HCT116 (cell line): ENCODE measurements around the gene ZNF787. TPM values are rescaled to one million over a fixed set of nuclear protein-coding genes. Genes with fewer than 3 reads are reported as not detected.

Experiments used
- ATAC-seq: fragments of 200-7000 bp; cut with Tn5 transposase; 2 replicates; pipeline ENCODE4 v1.9.1; 2020; ENCODE audit warnings: mild to moderate bottlenecking, moderate library complexity
- BruUV-seq: library from RNA; stranded (reverse); fragments of 400-500 nt; replicated peaks from 2 replicates; lab custom pipeline; 2021; lab: Mats Ljungman, UMichigan
- CTCF ChIA-PET: fragments of 300-600 bp; sonication (Branson Sonifier 250); formaldehyde crosslinking; loops from one replicate; lab custom pipeline; 2021; ENCODE audit warnings: antibody characterized with exemption; lab: Charles Lee
- POLR2A ChIA-PET: fragments of 300-600, 350-600 bp; sonication (Branson Sonifier 250); formaldehyde crosslinking; loops from one replicate; lab custom pipeline; 2021; ENCODE audit warnings: antibody characterized with exemption; lab: Charles Lee
- RAD21 ChIA-PET, 2 experiments: fragments of 300-600 bp; sonication (Branson Sonifier 250); formaldehyde crosslinking; loops; one replicate each; lab custom pipeline; 2023; ENCODE audit warnings: low total read pairs in 2 of 2; ENCODE audit not compliant: uncharacterized antibody in 2 of 2, unreplicated experiment in 2 of 2, low non-redundant PET in 1 of 2; lab: Charles Lee
- DNase-seq: peaks from one replicate; pipeline ENCODE4 v3.0.0-alpha.2; 2010; ENCODE audit warnings: low read depth, low spot score
- H2AFZ ChIP-seq: fragments of 200-600 bp; shearing (Covaris generic), sonication (generic); 2 replicates; pipeline ENCODE4 v1.6.1; 2017; ENCODE audit warnings: low read depth, mixed run types, mixed read lengths, antibody characterized with exemption, low read length; ENCODE audit not compliant: poor library complexity, severe bottlenecking
- H3K27ac ChIP-seq: 2 replicates; pipeline ENCODE4 v1.5.1; 2012; ENCODE audit warnings: low read depth, low read length
- H3K27me3 ChIP-seq: fragments of 200-600 bp; sonication (generic); 2 replicates; pipeline ENCODE4 v1.6.1; 2016; ENCODE audit warnings: mixed run types, low read length, mixed read lengths; ENCODE audit not compliant: insufficient read depth
- H3K36me3 ChIP-seq, 2 experiments: fragments of 200-500 bp in 1 of 2; fragments of 200-600 bp in 1 of 2; sonication (Bioruptor generic) in 1 of 2; sonication (generic) in 1 of 2; 2 replicates each; pipeline versions ENCODE4 v1.5.1 to v1.6.1; 2014 to 2016; ENCODE audit warnings: low read length in 2 of 2, inconsistent platforms in 1 of 2, mixed read lengths in 1 of 2, mixed run types in 1 of 2; ENCODE audit not compliant: insufficient read depth in 2 of 2, control insufficient read depth in 1 of 2
- H3K4me1 ChIP-seq, 2 experiments: fragments of 200-600 bp in 1 of 2; sonication (generic) in 1 of 2; 2 replicates each; pipeline versions ENCODE4 v1.5.1 to v1.6.1; 2012 to 2017; ENCODE audit warnings: low read length in 2 of 2, inconsistent platforms in 1 of 2, mild to moderate bottlenecking in 1 of 2, mixed read lengths in 1 of 2, mixed run types in 1 of 2, moderate library complexity in 1 of 2; ENCODE audit not compliant: insufficient read depth in 2 of 2, control insufficient read depth in 1 of 2
- H3K4me2 ChIP-seq: fragments of 200-600 bp; sonication (generic); 2 replicates; pipeline ENCODE4 v1.6.1; 2017; ENCODE audit warnings: mixed run types, low read length, mixed read lengths
- H3K4me3 ChIP-seq, 2 experiments: fragments of 200-600 bp in 1 of 2; sonication (generic) in 1 of 2; replicated peaks in 1 of 2; 2 replicates each; pipeline ENCODE4 v1.5.1; 2011 to 2016; ENCODE audit warnings: low read length in 2 of 2, control low read depth in 1 of 2, low read depth in 1 of 2, mild to moderate bottlenecking in 1 of 2, mixed read lengths in 1 of 2, mixed run types in 1 of 2
- H3K79me2 ChIP-seq: fragments of 200-600 bp; sonication (generic); 2 replicates; pipeline ENCODE4 v1.6.1; 2017; ENCODE audit warnings: mild to moderate bottlenecking, mixed run types, low read length, moderate library complexity, mixed read lengths; ENCODE audit not compliant: insufficient read depth
- H3K9ac ChIP-seq: fragments of 200-600 bp; sonication (generic); 2 replicates; pipeline ENCODE4 v1.6.1; 2016; ENCODE audit warnings: low read length, mixed read lengths
- H3K9me2 ChIP-seq: fragments of 200-600 bp; sonication (generic), shearing (Covaris generic); 2 replicates; pipeline ENCODE4 v1.6.1; 2017; ENCODE audit warnings: mixed run types, mild to moderate bottlenecking, moderate library complexity; ENCODE audit not compliant: insufficient read depth
- H3K9me3 ChIP-seq, 2 experiments: fragments of 200-500 bp in 1 of 2; fragments of 200-600 bp in 1 of 2; sonication (Bioruptor generic) in 1 of 2; sonication (generic) in 1 of 2; 2 replicates each; pipeline ENCODE4 v1.6.1; 2014 to 2017; ENCODE audit warnings: low read length in 2 of 2, mixed read lengths in 2 of 2, inconsistent platforms in 1 of 2, low read depth in 1 of 2, mild to moderate bottlenecking in 1 of 2, mixed run types in 1 of 2, moderate library complexity in 1 of 2; ENCODE audit not compliant: control insufficient read depth in 1 of 2, insufficient read depth in 1 of 2
- H4K20me1 ChIP-seq: fragments of 200-600 bp; sonication (generic), shearing (Covaris generic); 2 replicates; pipeline ENCODE4 v1.6.1; 2017; ENCODE audit warnings: mixed run types, mild to moderate bottlenecking, moderate library complexity; ENCODE audit not compliant: insufficient read depth
- CEBPB ChIP-seq: IDR thresholded peaks from 2 replicates; pipeline ENCODE4 v1.6.1; 2012; ENCODE audit warnings: low read depth
- CTCF ChIP-seq, 3 experiments: fragments of 200-600 bp in 1 of 3; sonication (generic) in 1 of 3; IDR thresholded peaks in 2 of 3; conservative IDR thresholded peaks in 1 of 3; 2 replicates each; pipeline ENCODE4 v1.5.1; 2012 to 2017; ENCODE audit warnings: low read depth in 2 of 3, low read length in 2 of 3, antibody characterized with exemption in 1 of 3, borderline replicate concordance in 1 of 3, control low read depth in 1 of 3, mild to moderate bottlenecking in 1 of 3, mixed read lengths in 1 of 3, mixed run types in 1 of 3, moderate library complexity in 1 of 3; ENCODE audit not compliant: insufficient read depth in 1 of 3
- EGR1 ChIP-seq: IDR thresholded peaks from 2 replicates; pipeline ENCODE4 v1.6.1; 2012; ENCODE audit warnings: low read depth
- POLR2AphosphoS5 ChIP-seq: IDR thresholded peaks from 2 replicates; pipeline ENCODE4 v1.6.1; 2011; ENCODE audit warnings: mild to moderate bottlenecking, low read depth, low read length, moderate library complexity
- REST ChIP-seq: IDR thresholded peaks from 2 replicates; pipeline ENCODE4 v1.6.1; 2012; ENCODE audit warnings: low read depth
- SRF ChIP-seq: IDR thresholded peaks from 2 replicates; pipeline ENCODE4 v1.6.1; 2012; ENCODE audit warnings: low read depth
- TCF7L2 ChIP-seq: IDR thresholded peaks from 2 replicates; pipeline ENCODE4 v1.7.0; 2011; ENCODE audit warnings: borderline replicate concordance, inconsistent platforms; ENCODE audit not compliant: insufficient read depth, insufficient read length; ENCODE audit errors: extremely low read depth
- YY1 ChIP-seq: IDR thresholded peaks from 2 replicates; pipeline ENCODE4 v1.6.1; 2011; ENCODE audit warnings: low read length, low read depth, moderate library complexity, mild to moderate bottlenecking; ENCODE audit not compliant: insufficient replicate concordance; ENCODE audit errors: extremely low read depth
- ZBTB33 ChIP-seq: IDR thresholded peaks from 2 replicates; pipeline ENCODE4 v1.6.1; 2011; ENCODE audit warnings: mild to moderate bottlenecking, low read length, moderate library complexity; ENCODE audit not compliant: insufficient replicate concordance; ENCODE audit errors: extremely low read depth
- intact Hi-C: fragments of 100-400 bp; cut with micrococcal nuclease; formaldehyde crosslinking; loops from 2 replicates; pipeline ENCODE4 v1.10.0; 2022
- total RNA-seq: library from RNA; stranded (reverse); gene quantifications from one replicate; pipeline ENCODE4 v1.2.1, GENCODE V29; 2021; ENCODE audit not compliant: unreplicated experiment

The ZNF787 gene
- total RNA-seq, 1 experiment from 2014 or later, result 40.3 TPM

DNA sequence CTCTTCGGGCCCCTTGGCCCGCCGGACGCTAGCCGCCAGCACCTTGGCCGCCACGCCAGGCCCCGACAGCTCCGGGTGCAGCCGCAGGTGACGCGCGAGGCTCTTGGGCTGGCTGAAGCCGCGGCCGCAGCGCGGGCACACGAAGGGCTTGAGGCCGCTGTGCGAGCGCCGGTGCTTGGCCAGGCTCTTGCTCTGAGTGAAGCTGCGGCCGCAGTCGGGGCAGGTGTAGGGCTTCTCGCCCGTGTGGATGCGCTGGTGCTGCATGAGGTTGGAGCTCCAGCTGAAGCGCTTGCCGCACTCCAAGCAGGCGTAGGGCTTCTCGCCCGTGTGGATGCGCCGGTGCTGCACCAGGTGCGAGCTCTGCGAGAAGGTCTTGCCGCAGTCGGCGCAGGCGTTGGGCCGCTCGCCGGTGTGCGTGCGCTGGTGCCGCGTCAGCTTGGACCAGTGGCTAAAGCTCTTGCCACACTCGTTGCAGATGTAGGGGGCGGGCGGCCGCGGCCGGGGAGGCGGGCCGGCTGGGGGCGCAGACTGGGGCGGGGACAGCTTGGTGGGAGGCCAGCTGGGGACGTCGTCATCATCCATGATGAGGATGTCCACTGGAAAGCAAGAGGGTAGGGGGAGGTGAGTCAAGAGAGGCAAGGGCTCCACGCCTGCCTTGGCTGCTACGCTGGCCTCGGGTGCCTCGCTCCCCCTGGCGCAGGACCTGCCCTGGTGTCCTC is 32.4 kb downstream of the ZNF787 start (continued):
- TF ChIP-seq REST, result no peak
- TF ChIP-seq CTCF (IDR thresholded peaks at IDR 0.05 in 2 of 3, conservative IDR thresholded peaks at IDR 0.05 in 1 of 3; ENCODE audit: borderline replicate concordance in 1 of 3, insufficient read depth in 1 of 3, low read depth in 2 of 3, low read length in 2 of 3), result no peak
- no peak for TF ChIP-seq CEBPB
- no peak for TF ChIP-seq YY1

- Histone ChIP-seq H3K79me2 (peaks cover 35% of the 10 kb centered on the region), H3K27ac (no peak overlapping the region), H2AFZ (no peak overlapping the region), H3K9ac (no peak overlapping the region), H3K9me3 (no peaks in the 10 kb centered on the region), H3K4me3 (no peak overlapping the region), H3K36me3 (no peaks in the 10 kb centered on the region; a peak in 1 of 4 replicates), H3K27me3 (no peaks in the 10 kb centered on the region), H3K9me2 (no peaks in the 10 kb centered on the region), H3K4me2 (no peak overlapping the region), H4K20me1 (peaks cover 5% of the 10 kb centered on the region; the same call in 1 of the 2 replicates), H3K4me1 (no peaks in the 10 kb centered on the region)
- ChIA-PET POLR2A (no interaction called here), CTCF (no interaction called here), RAD21 (no interaction called here)
- no TSS peak for BruUV-seq
- intact Hi-C loops, result no loop called here
- DNase-seq (no peak), ATAC-seq (no peak)
- no peak for TF ChIP-seq CTCF (IDR thresholded peaks at IDR 0.05 in 2 of 3, conservative IDR thresholded peaks at IDR 0.05 in 1 of 3; ENCODE audit: borderline replicate concordance in 1 of 3, insufficient read depth in 1 of 3, low read depth in 2 of 3, low read length in 2 of 3)
- TF ChIP-seq CEBPB, result no peak
- no peak for TF ChIP-seq ZBTB33
- TF ChIP-seq POLR2AphosphoS5, result no peak
- no peak for TF ChIP-seq EGR1
- TF ChIP-seq TCF7L2, result no peak
- no peak for TF ChIP-seq SRF
Observed at GRCh38 chr19:56087647-56088496, 33.2 kb downstream of the ZNF787 start.
